ENCODE results near the gene ABCC1. TPM values are rescaled to one million over a fixed set of nuclear protein-coding genes. Genes with fewer than 3 reads are reported as not detected.
"Not testable (repeated sequence)": the region's sequence is repeated elsewhere in the genome, so short reads cannot be mapped to it uniquely, and the experiment has no call there.

Gene ABCC1
- polyA plus RNA-seq, 1 donor: 27.7 TPM

DNA sequence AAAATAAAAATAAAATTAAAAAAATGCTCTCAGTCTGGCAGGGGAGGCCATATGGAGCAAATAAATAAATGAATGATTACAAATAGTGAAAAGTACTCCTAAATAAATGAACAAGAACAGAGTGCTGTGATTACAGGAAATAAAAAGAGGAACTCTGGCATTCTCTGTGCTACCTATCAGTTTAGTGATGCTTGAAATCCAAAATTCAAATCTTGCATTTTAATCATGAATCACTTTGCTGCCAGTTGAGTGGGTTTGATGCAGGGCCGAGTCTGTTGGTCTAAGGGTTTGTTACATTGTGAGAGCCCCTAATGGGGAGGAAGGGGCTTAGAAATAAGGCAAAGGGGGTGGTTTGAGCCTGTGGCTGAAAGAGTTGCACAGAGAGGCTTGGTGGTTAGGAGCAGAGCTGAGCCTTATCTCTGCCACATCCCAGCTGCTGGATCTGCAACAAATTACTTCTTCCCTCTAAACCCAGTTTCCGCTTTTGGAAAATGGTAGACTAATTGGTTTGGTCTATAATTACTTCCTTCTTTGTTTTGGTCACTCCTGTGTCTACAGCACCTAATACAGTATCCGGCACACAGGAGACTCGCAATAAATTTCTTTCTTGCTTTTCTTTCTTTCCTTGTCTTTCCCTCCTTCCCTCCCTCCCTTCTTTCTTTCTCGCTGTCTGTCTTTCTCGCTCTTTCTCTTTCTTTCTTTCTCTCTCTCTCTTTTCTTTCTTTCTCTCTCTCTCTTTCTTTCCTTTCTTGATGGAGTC lies 6.3 kb upstream of the ABCC1 start:
- DNase-seq: no peak

DNA sequence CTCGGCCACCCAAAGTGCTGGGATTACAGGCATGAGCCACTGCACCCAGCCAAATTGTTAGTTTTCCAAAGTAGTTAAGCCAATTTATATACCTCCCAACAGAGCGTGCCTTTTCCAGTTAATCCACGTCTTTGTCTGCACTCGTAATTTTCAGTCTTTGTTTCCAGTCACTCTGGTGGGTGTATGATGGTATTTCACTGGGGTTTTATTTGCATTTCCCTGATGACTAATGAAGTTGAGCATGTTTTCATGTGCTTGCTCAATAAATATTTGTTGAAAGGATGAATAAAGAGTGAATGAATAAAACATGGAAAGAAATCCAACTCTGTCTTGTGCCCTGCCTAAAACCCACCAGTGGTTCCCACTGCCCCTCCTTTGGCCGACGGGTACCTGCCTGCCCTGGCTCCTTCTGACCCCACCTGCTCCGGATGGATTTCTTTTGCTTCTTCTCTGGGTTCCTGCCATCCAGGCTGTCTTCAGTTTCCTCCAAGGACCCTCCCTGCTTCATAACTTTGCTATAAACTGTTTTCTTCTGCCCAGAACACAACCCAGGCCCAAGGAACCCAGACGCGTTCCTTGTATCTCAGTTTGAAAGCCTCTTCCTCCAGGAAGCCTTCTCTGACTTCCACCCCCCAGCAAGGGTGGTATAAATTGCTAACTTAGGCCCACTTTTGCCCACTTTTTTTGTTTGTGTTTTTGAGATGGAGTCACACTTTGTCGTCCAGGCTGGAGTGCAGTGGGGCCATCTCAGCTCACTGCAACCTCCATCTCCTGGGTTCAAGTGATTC lies 3.0 kb upstream of the ABCC1 start:
- no peak for DNase-seq

DNA sequence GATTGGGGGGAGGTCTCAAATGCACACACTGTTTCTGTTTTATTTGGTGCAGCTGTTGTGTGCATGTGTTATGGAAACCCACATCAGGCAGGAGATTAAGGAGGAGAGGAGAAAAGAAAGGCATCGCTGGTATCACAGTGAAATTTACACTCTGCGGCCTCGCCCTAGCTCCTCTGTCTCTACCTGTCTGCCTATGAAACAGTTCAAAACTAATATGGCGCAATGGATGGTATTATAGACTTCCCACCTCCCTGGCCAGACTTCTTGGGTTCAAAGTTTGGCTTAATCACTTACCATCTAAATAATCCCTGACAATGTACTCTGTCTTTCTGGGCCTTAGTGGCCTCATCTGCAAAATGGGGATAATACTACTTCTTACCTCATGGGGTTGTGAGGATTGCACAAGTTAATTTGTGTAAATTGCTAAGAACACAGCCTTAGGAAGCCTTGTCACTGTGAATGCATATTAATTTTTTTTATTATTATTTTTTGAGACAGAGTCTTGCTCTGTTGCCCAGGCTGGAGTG lies 1.4 kb upstream of the ABCC1 start:
- DNase-seq: no peak

DNA sequence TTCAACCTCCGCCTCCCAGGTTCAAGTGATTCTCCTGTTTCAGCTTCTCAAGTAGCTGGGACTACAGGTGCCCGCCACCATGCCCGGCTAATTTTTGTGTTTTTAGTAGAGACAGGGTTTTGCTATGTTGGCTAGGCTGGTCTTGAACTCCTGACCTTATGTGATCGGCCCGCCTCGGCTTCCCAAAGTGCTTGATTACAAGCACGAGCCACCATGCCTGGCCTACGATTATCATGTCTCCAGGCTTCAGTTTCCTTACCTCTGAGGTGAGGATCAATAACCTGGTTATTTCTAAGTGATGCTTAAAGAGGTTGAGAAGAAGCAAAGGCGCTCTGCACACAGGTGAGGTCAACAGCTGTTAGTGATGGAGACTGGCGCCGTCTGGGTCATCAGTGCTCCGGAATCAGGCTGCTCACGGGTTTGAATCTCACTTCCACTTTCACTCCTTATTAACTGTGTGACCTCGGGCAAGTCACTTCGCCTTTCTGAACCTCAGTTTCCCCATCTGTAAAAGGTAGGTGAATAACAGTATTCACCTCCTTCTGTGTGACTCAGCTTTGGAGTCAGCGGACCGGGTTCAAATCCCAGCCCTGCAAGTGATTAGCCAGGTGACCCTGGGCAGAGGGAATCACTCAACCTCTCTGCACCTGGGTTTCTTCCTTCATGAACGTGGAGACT lies 745 bp upstream of the ABCC1 start:
- DNase-seq: no peak

DNA sequence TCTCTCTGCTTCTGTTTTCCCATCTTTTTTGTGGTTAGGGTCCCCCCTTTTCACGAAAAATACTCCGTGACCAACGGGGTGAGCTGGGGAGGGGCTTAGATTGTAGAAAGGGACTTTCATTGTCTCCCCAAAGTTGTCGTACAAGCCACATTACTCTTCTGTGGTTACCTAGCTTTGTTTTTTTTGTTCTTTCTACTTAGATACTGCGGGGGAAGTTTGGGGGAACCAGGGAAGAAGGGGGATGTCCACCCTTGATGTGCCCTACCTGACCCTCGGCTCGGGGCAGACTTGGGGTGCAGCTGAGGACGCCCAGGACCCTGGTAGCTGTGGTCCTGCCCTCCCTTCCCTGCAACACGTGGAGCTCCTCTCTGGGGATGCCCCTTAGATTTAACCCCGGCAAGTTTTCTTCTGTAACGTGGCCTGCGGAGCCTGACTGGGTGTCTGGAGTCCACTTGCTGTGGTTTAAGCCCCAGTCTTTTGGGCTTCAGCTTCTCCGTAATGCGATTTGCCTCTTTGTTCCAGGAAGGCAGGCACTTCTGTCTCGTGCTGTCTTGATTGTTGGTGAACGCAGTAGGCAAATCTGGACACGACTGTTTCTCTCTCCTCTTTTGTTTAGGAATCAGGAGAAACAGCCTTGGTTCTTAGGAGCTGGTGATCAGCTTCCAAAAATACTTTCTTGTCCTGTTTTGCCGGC lies 892 bp downstream of the ABCC1 start:
- peak; percentile 29 for DNase-seq

DNA sequence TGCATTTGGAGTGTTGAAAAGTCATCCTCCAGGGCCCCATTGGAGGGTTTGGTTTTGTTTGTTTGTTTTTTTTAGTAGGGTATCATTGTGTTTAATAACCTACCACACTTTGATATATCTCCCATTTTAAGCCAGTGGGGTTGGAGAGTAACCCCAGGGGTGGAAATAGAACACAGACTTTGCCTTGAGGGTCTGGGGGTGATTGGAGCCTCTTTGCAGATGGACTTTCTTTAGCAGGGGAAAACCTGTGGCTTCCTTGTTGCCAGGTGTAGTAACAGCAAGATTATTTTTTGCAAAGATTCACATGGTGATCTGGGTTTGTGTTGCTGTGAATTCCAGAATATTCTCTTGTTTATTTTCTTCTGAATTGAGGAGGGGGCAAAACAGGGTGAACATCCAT lies 1.5 kb downstream of the ABCC1 start:
- DNase-seq: no peak

DNA sequence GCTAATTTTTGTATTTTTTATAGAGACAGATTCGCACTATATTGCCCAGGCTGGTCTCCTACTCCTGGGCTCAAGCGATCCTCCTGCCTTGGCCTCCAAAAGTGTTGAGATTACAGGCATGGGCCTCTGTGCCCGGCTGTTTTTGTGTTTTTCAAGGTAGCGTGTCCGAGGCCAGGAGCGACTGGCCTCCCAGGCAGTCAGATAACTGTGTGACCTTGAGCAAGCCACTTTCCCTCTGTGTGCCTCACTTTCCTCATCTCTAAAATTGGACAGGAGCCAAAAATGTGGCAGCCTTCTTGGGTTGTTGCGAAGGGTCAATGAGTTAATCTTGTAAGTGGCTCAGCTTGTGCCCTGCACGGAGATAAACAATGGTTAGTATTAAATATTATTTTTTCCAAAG lies 2.4 kb downstream of the ABCC1 start:
- DNase-seq: no peak

DNA sequence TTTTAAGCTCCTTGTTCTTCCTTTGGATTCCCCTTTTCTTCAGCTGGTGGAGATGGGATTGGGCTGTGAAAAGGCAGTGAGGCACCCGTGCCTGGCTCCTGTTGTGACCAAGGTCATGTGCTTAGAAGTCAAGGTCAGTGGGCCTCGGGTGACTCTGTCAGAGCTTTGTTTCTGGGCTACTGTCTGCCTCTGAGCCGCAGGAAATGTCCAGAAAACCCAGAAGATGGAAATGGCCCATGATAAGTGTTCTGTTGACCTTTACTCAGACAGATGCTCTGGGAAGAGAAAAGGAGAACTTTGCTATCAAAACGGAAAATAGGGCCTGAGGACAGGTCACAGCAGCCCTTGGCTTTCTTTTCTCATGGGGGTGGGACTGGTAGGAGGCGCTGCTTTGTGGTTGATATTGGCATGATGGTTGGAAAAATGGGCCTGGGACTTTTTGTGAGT lies 2.9 kb downstream of the ABCC1 start:
- no peak for DNase-seq

DNA sequence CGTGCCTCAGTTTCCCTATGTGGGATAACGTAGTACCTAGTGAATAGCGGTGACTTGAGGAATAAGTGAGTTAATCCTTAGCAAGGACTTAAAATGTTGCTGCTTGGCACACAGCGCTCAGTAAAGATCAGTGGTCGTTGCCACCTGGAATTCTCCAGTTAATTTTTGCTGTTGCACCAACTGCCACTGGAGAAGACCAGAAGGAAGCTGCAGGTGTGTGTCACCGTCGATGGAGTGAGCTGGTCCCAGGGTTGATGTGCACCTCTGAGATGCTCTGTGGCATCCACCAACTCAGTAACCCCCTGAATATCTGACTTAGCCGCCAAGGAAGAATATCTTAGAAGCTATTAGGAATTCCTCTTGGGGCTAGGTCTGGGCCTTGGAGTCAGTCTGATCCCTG lies 4.1 kb downstream of the ABCC1 start:
- DNase-seq: no peak

DNA sequence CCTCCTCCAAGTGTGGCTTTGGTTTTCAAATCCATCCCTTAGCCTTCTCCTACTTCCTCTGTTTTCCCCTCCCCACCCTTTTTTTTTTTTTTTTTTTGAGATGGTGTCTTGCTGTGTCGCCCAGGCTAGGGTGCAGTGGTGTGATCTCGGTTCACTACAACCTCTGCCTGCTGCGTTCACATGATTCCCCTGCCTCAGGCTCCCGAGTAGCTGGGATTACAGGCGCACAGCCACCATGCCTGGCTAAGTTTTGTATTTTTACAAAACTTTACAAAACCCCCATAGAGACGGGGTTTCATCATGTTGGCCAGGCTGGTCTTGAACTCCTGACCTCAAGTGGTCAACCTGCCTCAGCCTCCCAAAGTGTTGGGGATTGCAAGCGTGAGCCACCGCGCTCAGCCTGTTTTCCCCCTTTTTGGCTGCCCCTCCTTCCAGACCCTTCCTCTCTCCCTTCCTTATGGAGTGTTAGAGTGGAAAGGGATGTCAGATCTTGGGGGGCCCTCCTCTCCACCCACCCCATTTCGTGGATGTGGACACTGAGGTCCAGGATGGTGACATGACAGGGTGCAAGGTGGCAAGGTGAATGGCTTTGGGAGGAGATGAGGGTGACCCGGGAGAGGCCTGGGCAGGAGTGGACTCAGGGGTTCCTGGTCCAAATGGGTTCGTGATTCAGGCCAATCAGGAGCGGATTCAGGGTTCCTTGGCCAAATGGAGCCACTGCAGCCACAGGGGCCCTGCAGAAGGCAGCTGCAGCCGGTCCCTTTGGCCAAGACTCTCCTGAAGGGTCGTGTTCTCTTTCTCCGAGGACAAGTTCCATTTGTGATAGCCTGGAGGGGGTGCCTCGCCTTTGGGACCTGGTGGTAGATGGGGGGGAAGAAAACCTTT lies 4.8 kb downstream of the ABCC1 start:
- DNase-seq: no peak

DNA sequence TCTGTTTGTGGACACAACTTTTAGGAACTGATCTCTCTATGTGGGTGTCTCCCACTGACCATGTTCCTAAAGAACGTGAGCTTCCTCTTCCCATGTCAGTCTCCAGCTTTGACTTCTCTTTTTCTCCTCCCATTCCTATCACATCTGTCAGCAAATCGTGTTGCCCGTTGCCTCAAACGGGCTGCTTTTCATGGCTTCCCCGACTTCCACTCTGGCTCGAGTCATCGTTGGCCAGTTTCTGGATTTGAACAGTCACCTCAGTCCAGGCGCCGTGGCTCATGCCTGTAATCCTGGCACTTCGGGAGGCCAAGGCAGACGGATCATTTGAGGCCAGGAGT lies 5.4 kb downstream of the ABCC1 start:
- DNase-seq: no peak

DNA sequence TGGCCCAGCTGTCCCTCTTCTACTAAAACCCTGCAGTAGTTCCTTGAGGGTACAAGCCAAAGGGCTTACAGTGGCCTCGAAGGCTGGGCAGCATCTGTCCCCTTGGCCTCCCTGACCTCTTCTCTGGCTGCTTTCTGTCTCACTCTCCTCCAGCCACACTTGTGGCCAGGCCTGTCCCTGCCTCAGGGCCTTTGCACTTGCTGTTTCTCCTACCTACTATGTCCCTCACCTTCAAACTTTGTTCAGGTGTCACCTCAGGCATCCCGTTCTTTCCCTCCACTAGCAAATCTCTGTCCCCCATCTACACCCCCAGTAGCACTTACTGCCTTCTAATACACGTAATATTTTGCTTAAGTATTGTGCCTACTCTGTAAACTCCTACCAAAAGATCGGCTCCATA lies 6.0 kb downstream of the ABCC1 start:
- no peak for DNase-seq

DNA sequence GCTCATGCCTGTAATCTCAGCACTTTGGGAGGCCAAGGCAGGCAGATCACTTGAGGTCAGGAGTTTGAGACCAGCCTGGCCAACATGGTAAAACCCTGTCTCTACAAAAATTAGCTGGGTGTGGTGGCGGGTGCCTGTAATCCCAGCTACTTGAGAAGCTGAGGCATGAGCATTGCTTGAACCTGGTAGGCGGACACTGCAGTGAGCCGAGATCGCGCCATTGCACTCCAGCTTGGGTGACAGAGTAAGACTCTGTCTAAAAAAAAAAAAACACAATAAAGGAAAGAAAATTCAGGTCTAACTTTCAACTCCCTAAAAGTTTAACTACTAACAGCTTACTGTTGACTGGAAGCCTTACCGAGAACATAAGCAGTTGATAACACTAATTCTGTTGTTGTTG lies 6.7 kb downstream of the ABCC1 start:
- not testable (repeated sequence) for DNase-seq

DNA sequence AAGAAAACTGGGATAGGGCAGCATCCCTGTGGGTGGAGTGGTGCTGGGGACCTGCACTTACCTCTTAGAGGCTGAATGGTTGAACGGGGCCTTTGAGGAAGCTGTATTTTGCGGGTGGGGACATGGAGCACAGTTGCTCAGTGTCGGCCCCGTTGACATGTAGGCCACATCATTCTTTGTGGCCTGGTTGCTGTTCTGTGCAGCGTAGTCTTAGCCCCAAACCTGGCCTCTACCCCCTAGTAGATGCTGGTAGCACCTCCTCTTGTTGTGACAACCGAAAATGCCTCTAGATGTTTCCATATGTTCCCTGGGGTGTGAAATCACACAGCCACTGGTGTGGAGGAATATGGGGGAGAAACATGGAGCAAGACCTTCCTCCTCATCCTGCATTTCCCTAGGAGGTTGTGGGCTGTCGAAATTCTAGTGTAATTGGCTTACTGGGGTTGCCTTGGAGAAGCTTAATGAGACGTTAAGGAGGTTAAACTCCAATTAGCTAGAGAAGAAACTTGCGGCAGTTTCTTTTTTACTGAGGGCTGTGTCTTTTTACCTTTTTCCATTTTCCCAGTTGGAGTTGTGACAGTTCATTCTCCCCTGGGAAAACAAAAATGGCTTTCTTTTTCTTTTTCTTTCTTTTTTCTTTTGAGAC lies 9.4 kb downstream of the ABCC1 start:
- DNase-seq: peak; percentile 59

DNA sequence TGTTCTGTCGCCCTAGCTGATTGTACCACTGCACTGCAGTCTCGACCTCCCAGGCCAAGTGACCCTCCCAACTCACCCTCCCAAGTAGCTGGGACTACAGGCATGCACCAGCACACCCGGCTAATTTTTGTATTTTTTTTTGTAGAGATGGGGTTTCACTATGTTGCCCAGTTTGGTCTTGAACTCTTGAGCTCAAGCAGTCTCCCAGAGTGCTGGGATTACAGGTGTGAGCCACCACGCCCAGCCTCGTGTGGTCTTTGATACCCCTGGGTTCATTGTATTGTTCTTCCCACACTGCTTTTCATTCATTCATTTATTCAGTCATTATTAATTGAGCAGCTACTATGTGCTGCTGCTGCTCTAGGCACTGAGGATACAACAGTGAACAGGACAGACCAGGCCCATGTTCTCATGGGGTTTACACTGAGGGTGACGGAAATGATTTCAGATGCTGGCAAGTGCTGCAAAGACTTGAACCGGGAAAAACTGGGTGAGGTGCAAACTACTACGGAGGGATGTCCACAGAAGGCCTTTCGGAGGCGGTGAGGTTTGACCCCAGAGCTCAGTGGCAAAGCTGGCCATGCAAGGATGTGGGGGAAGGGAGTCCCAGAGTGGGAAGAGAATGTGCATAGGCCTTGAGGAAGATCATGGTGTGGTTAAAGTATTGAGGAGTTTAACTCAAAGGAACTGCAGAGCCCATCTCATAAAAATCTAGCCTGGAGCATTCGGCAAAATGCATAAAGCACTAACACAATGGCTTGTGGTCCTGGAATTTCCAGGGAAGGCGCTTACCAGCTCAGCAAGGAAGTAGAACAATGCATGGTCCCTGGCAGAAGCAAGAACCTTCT lies 10.9 kb downstream of the ABCC1 start:
- no peak for DNase-seq

DNA sequence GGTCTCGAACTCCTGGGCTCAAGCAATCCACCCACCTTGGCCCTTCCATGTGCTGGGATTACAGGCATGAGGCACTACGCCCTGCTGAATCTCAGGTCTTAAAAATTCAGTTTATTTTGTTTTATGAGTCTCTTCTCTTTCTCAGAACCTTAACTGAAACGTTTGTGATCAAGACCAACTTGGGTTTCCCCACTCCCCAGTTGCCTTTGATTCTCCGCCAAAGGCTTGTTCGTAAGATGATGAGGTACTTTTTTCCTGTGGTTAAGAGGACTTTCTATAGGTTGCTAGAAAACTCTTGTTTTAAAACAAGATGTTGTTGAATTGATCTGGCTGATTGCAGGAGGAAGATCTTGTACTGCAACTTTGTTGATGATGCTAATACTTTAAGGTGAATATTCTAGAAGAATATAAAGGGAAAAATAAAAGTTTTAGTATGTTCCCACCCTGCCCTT lies 11.7 kb downstream of the ABCC1 start:
- no peak for DNase-seq

DNA sequence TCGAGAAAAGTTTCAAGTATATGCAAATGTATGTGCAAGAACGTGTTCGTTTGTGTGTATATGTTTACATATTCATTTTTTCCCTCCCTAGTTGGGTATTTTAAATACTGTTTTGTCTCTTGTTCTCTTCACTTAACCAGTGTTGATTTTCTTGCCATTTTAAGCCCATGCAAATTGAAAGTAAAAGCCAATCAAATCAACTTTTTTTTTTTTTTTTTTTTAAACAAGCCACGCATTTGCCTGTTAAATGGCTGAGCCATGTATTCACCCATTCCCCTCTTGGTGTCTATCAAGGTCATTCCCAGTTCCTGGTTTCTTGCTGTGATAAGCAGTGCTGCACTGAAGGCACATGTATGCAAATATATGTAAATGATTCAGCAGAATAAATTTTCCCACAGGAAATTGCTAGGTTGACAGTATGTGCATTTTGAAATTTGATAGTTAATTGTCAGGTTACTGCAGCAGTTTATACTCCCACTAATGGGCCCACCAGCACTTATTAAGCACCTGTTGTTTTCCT lies 12.2 kb downstream of the ABCC1 start:
- no peak for DNase-seq

DNA sequence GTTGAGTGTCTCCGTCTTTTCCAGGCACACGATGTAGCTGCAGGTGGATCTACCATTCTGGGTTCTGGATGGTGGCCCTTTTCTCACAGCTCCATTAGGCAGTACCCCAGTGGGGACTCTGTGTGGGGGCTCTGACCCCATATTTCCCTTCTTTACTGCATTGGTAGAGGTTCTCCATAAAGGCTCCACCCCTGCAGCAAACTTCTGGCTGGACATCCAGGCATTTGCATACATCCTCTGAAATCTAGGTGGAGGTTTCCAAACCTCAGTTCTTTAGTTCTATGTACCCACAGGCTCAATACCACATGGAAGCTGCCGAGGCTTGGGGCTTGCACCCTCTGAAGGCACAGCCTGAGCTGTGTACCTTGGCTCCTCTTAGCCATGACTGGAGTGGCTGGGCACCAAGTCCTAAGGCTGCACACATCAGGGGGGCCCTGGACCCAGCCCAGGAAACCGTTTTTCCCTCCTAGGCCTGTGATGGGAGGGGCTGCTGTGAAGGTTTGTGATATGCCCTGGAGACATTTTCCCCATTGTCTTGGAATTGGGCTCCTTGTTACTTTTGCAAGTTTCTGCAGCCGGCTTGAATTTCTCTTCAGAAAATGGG lies 14.0 kb downstream of the ABCC1 start:
- DNase-seq: no peak

DNA sequence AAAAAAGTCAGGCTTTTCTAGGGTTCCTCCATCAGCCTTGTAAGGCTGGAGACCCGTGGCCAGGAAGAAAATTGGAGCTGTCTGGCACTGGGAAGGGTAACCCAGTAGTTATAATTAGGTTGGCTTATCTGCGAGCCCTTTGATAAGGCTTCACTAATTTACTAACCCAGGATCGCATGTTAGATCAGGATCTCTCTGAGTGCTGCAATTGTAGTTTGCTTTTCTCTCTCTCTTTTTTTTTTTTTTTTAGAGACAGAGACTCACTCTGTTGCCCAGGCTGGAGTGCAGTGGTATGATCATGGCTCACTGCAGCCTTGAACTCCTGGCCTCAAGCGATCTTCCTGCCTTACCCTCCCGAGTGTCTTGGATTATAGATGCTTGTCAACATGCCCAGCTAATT lies 17.0 kb downstream of the ABCC1 start:
- no peak for DNase-seq
